Measurements from ENCODE around the gene CT45A2.
"Not testable (repeated sequence)": the region's sequence is repeated elsewhere in the genome, so short reads cannot be mapped to it uniquely, and the experiment has no call there.

Gene CT45A2, protein sequence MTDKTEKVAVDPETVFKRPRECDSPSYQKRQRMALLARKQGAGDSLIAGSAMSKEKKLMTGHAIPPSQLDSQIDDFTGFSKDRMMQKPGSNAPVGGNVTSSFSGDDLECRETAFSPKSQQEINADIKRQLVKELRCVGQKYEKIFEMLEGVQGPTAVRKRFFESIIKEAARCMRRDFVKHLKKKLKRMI

DNA sequence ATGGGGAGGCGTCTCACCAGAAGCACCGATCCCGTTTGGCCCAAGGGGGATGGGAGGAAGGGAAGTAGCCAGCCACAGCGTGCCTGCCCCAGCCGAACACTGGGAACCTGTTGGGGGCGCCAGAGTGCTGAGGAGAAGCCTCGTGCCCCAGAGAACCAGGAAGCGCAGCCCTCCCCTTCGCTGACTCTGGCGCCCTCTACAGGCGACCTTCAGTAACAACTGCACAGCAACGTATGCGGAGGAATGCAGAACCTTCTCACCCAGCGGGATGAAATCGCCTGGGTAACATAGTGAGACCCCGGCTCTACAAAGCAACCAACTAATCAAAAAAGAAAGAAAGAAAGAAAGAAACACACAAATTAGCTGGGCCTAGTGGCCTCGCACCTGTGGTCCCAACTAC is at the start of gene CT45A2:
CT45A2 (minus strand) TSS at position 101 of the 400 bp plus-strand sequence. CDS start 3,747 bp downstream, outside the sequence.
- DNase-seq, result not testable (repeated sequence)

DNA sequence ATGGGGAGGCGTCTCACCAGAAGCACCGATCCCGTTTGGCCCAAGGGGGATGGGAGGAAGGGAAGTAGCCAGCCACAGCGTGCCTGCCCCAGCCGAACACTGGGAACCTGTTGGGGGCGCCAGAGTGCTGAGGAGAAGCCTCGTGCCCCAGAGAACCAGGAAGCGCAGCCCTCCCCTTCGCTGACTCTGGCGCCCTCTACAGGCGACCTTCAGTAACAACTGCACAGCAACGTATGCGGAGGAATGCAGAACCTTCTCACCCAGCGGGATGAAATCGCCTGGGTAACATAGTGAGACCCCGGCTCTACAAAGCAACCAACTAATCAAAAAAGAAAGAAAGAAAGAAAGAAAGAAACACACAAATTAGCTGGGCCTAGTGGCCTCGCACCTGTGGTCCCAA is 34.6 kb upstream of the CT45A2 start, which contains the start of gene CT45A8:
CT45A8 (minus strand) TSS at position 101 of the 400 bp plus-strand sequence. CDS start 3,755 bp downstream, outside the sequence.
- not testable (repeated sequence) for DNase-seq

DNA sequence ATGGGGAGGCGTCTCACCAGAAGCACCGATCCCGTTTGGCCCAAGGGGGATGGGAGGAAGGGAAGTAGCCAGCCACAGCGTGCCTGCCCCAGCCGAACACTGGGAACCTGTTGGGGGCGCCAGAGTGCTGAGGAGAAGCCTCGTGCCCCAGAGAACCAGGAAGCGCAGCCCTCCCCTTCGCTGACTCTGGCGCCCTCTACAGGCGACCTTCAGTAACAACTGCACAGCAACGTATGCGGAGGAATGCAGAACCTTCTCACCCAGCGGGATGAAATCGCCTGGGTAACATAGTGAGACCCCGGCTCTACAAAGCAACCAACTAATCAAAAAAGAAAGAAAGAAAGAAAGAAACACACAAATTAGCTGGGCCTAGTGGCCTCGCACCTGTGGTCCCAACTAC is 17.4 kb upstream of the CT45A2 start, which contains the start of gene CT45A7:
CT45A7 (minus strand) TSS at position 101 of the 400 bp plus-strand sequence. CDS start 3,747 bp downstream, outside the sequence.
- not testable (repeated sequence) for DNase-seq

DNA sequence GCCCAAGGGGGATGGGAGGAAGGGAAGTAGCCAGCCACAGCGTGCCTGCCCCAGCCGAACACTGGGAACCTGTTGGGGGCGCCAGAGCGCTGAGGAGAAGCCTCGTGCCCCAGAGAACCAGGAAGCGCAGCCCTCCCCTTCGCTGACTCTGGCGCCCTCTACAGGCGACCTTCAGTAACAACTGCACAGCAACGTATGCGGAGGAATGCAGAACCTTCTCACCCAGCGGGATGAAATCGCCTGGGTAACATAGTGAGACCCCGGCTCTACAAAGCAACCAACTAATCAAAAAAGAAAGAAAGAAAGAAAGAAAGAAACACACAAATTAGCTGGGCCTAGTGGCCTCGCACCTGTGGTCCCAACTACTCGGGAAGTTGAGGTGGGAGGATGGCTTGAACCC is 17.1 kb downstream of the CT45A2 start, which contains the start of gene CT45A6:
CT45A6 (minus strand) TSS at position 101 of the 400 bp plus-strand sequence. CDS start 3,794 bp downstream, outside the sequence.
- not testable (repeated sequence) for DNase-seq

DNA sequence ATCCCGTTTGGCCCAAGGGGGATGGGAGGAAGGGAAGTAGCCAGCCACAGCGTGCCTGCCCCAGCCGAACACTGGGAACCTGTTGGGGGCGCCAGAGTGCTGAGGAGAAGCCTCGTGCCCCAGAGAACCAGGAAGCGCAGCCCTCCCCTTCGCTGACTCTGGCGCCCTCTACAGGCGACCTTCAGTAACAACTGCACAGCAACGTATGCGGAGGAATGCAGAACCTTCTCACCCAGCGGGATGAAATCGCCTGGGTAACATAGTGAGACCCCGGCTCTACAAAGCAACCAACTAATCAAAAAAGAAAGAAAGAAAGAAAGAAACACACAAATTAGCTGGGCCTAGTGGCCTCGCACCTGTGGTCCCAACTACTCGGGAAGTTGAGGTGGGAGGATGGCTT is 34.4 kb downstream of the CT45A2 start, which contains the start of gene CT45A5:
CT45A5 (minus strand) TSS at position 101 of the 400 bp plus-strand sequence. CDS start 3,774 bp downstream, outside the sequence.
- not testable (repeated sequence) for DNase-seq

DNA sequence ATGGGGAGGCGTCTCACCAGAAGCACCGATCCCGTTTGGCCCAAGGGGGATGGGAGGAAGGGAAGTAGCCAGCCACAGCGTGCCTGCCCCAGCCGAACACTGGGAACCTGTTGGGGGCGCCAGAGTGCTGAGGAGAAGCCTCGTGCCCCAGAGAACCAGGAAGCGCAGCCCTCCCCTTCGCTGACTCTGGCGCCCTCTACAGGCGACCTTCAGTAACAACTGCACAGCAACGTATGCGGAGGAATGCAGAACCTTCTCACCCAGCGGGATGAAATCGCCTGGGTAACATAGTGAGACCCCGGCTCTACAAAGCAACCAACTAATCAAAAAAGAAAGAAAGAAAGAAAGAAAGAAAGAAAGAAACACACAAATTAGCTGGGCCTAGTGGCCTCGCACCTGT is 51.7 kb downstream of the CT45A2 start, which contains the start of gene CT45A3:
CT45A3 (minus strand) TSS at position 101 of the 400 bp plus-strand sequence. CDS start 3,747 bp downstream, outside the sequence.
- not testable (repeated sequence) for DNase-seq

All from hypothalamus (tissue), 51 donors.